ENCODE measurements around the gene SP1. TPM values are rescaled to one million over a fixed set of nuclear protein-coding genes. Genes with fewer than 3 reads are reported as not detected.

SP1 gene
- total RNA-seq, 1 experiment from 2014 or later = 76.8 TPM

- H3K27me3 Mint-ChIP-seq (ENCODE audit: low read depth) = no peaks in the 10 kb centered on the region
- Histone ChIP-seq H2BK20ac (ENCODE audit: low read depth, low read length, poor library complexity, severe bottlenecking) (no peak overlapping the region), H4K91ac (ENCODE audit: insufficient read length, low read depth, low read length) (no peak overlapping the region), H3K27me3 (ENCODE audit: insufficient read depth, low read length) (no peaks in the 10 kb centered on the region), H3K4me2 (ENCODE audit: insufficient read depth, insufficient read length, low read length) (no peak overlapping the region), H3K23me2 (ENCODE audit: insufficient read length, low read depth, low read length, poor library complexity, severe bottlenecking) (no peaks in the 10 kb centered on the region), H2BK12ac (ENCODE audit: insufficient read length, low read depth, low read length) (no peak overlapping the region), H4K5ac (ENCODE audit: insufficient read length, low read depth, low read length) (no peak overlapping the region), H3K23ac (ENCODE audit: insufficient read length, low read depth, low read length) (no peak overlapping the region), H3T11ph (ENCODE audit: low read length) (no peak overlapping the region), H2BK5ac (ENCODE audit: insufficient read length, low read length) (no peak overlapping the region), H2AK5ac (ENCODE audit: insufficient read length, low read length) (no peak overlapping the region), H3K4ac (ENCODE audit: low read depth, low read length) (no peak overlapping the region), H3K4me1 (ENCODE audit: insufficient read depth, low read length) (no peaks in the 10 kb centered on the region), H3K79me1 (ENCODE audit: insufficient read depth, low read depth, low read length, poor library complexity, severe bottlenecking) (peaks cover 20% of the 10 kb centered on the region), H3K14ac (ENCODE audit: insufficient read depth, low read length) (no peak overlapping the region), H3K79me2 (ENCODE audit: insufficient read depth, low read length) (peaks cover 3% of the 10 kb centered on the region), H3K27ac (ENCODE audit: insufficient read length, low read depth, low read length) (no peak overlapping the region), H3K56ac (ENCODE audit: insufficient read length, low read depth, low read length) (no peak overlapping the region), H2AFZ (ENCODE audit: low read length) (no peak overlapping the region), H3K9ac (ENCODE audit: extremely low read depth, insufficient read length, low read length) (no peak overlapping the region), H2BK120ac (ENCODE audit: low read depth, low read length, poor library complexity, severe bottlenecking) (no peak overlapping the region), H3K9me3 (ENCODE audit: control insufficient read depth, low read depth, low read length) (no peaks in the 10 kb centered on the region), H2BK15ac (ENCODE audit: low read depth, low read length) (no peak overlapping the region), H3K18ac (ENCODE audit: insufficient read length, low read depth, low read length) (no peak overlapping the region), H4K20me1 (ENCODE audit: control insufficient read depth, insufficient read depth, insufficient read length) (no peaks in the 10 kb centered on the region), H4K8ac (replicated peaks; ENCODE audit: insufficient read length, low read depth, low read length) (no peak overlapping the region)
- no peak for TF ChIP-seq CTCF (conservative IDR thresholded peaks at IDR 0.05)
- H3K4me1 Mint-ChIP-seq = peaks cover 51 to 75% of the 10 kb centered on the region in 2 experiments
- H3K27ac Mint-ChIP-seq = peak overlapping the region in 1 of 3 experiments; percentile 46; a peak in 1 of 7 replicates
- no peak overlapping the region for H3K4me3 Mint-ChIP-seq
- no peak for DNase-seq
- no peaks in the 10 kb centered on the region for H3K9me3 Mint-ChIP-seq
- H3K36me3 Mint-ChIP-seq (ENCODE audit: insufficient read depth in 1 of 3, low read depth in 3 of 3) = peaks cover 88 to 98% (median 98%) of the 10 kb centered on the region in 3 experiments
- no CpG with 5 or more reads among the region's 3 CpGs for WGBS (ENCODE audit: extremely low coverage, insufficient read length, low lambda C conversion rate)
Observed at GRCh38 chr12:53462935-53463334, 83.0 kb downstream of the SP1 start.

All from H9 (cell line).